T-helper 2 cell treated with Interferon-gamma antibody and Interleukin-4, amounts not matched to agents 100 ng/mL and 5 ng/mL, for 36 hours (primary cell): ENCODE results near the gene TAS2R31. TPM values are rescaled to one million over a fixed set of nuclear protein-coding genes. Genes with fewer than 3 reads are reported as not detected.
"Not testable (repeated sequence)": the region's sequence is repeated elsewhere in the genome, so short reads cannot be mapped to it uniquely, and the experiment has no call there.

Experiments
- intact Hi-C: fragments of 100-400 bp; cut with micrococcal nuclease; formaldehyde crosslinking; loops from one replicate; pipeline ENCODE4 v1.15.1; 2023
- total RNA-seq: library from RNA; stranded (reverse); gene quantifications from 2 replicates; pipeline ENCODE4 v1.2.3, GENCODE V29; 2022

The TAS2R31 gene
- total RNA-seq: 3.9 and 4.2 TPM in 2 replicates

DNA sequence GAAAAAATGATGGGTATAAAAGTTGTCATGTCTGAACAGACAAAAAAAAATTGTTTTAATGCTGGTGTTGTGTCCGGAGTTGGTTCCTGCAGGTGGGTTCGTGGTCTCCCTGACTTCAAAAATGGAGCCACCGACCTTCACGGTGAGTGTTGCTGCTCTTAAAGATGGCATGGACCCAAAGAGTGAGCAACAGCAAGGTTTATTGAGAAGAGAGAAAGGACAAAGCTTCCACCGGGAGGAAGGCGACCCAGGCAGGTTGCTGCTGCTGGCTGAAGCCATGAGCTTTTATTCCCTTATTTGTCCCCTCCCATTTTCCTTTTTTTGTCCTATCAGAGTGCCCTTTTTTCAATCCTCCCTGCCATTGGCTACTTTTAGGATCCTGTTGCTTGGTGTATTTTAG, at the start of gene TAS2R31:
TAS2R31 (minus strand) TSS at position 101 of the 400 bp plus-strand sequence; CDS start at position 29, 72 bp downstream.
- intact Hi-C loops: no loop called here

GRCh38 chr12:11078246-11078645, 47.0 kb upstream of the TAS2R31 start:
- intact Hi-C loops: no loop called here

- intact Hi-C loops: no loop called here
Observed at GRCh38 chr12:11075642-11076041, 44.4 kb upstream of the TAS2R31 start.

DNA sequence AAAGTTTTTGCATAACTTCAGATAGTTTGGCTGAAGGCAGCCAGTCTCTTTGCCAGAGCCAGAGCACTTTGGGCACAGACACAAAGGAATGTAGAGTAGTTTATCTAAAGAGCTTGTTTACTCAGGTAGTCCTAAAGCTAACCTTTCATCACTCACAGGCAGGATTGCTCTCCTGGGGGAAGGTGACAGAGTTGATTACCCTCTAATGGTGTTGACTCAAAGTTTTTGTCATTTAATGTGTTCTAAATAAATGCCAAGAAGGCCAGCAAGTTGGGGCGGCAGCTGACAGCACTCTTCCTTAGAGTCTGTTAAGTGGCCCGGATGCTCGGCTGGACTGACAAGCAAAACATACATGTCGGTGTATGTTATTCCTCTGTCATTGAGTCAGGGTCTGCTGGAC, 40.2 kb upstream of the TAS2R31 start:
- intact Hi-C loops: no loop called here

- intact Hi-C loops: no loop called here
Observed at GRCh38 chr12:11070999-11071398, 39.8 kb upstream of the TAS2R31 start.

DNA sequence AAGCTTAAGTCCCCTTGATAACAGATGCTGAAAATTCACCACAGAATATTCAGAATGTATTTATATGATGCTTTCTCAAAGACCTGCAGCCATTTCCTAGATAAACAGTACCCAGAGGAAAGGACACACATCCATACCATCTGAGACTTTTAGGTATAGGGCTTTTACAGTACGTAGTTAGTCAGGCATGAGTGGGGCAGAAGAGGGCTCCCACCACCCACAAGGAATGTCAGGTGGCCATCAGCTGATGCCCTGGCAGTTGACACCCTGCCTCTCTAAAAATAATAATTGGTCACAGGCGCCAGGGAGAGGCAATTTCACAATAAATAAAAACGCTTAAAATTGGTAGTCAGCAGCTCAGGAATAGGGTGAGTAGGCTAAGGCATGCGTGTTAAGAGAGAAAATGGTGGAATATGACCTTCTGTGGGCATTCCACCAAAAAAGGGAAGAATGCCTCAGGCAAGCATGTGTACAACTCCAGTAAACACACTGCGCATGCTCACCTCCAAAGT, 38.7 kb upstream of the TAS2R31 start:
- intact Hi-C loops: loop anchor here (2.0 kb wide), 1 partner anchor 55 kb away; no protein-coding TSS in a partner anchor

- intact Hi-C loops: no loop called here
Observed at GRCh38 chr12:11067514-11067913, 36.3 kb upstream of the TAS2R31 start.

DNA sequence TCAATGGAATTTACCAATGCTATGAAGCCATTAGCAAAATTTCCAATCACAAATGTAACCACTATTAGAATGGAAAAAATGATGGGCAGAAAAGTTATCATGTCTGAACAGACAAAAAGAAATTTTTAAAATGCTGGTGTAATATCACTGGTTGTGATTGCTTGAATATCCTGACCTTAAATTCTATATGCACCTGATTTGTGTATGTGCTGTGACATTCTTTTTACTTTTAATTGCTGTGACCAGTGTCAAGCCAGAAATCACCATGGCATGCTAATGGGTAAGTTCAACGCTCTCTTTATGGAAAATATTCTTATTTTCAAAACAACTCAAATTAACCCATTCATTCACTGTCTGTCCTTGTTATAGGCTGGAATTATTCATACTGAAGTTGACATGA, 31.0 kb upstream of the TAS2R31 start, which contains the start of gene TAS2R46:
TAS2R46 (minus strand) TSS at position 101 of the 400 bp plus-strand sequence; CDS start at position 101, 0 bp downstream.
- intact Hi-C loops: not testable (repeated sequence)

- intact Hi-C loops: no loop called here
Observed at GRCh38 chr12:11059784-11060183, 28.6 kb upstream of the TAS2R31 start.

DNA sequence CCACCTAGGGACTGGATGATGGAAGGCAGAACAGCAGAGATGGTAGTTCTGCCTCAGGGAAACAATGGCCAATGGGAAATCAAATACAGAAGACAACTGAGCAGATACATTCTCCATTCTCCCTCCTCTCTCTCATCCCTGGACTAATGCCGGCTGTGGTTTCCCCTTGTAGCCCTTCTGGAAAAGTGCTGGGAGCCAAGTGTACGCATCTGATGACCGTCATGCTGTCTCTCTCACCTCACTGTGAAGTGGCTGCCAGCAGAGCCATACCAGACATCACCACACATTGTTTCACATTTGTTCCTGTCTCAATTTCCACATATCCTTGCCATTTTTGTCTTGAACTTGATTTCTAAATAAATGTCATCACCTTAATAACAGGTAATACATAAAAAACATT, 27.8 kb upstream of the TAS2R31 start:
- intact Hi-C loops: no loop called here

- intact Hi-C loops: no loop called here
Observed at GRCh38 chr12:11055306-11055705, 24.1 kb upstream of the TAS2R31 start.

- intact Hi-C loops: not testable (repeated sequence)
Observed at GRCh38 chr12:11049806-11050531, 18.8 kb upstream of the TAS2R31 start.

- intact Hi-C loops: not testable (repeated sequence)
Observed at GRCh38 chr12:11041366-11041765, 10.2 kb upstream of the TAS2R31 start.

GRCh38 chr12:11040162-11040561, 9.0 kb upstream of the TAS2R31 start:
- intact Hi-C loops: no loop called here

DNA sequence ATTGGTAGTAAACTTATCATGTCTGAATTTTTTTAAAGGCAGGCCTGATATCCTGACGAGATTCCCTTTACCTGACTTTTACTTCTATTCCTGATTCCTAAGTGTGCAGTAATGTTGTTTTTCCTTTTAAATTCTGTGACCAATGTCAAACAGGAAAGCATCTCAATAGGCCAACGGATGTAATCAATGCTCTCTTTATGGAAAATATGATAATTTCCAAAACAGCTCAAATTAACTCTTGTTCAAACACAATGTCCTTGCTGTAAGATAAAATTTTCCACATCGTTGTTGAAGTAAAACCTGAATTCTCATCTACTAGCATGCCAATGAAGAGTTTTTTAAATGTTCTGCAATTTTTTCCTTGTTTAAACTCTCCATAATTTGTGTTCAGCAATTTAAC, 8.0 kb upstream of the TAS2R31 start:
- intact Hi-C loops: no loop called here

DNA sequence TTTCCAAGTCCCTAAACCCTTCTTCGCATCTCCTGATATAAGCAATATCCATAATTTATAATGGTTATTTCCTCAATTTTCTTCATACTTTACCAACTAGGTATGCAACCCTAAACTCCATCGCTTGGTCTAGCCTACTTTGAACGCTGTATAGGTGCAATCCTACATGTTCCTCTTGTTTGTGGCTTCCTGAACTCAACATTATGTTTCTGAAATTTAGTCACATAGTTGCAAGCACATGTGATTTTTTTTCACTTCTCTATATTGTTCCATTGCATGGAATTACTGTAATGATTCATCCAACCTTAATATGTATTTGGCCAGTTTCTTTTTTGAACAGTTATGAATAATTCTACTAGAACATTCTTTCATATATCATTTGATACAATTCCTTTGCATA, 2.8 kb upstream of the TAS2R31 start:
- intact Hi-C loops: not testable (repeated sequence)

GRCh38 chr12:11026118-11026517, 5.1 kb downstream of the TAS2R31 start:
- intact Hi-C loops: no loop called here

- intact Hi-C loops: no loop called here
Observed at GRCh38 chr12:11023387-11023786, 7.8 kb downstream of the TAS2R31 start.

DNA sequence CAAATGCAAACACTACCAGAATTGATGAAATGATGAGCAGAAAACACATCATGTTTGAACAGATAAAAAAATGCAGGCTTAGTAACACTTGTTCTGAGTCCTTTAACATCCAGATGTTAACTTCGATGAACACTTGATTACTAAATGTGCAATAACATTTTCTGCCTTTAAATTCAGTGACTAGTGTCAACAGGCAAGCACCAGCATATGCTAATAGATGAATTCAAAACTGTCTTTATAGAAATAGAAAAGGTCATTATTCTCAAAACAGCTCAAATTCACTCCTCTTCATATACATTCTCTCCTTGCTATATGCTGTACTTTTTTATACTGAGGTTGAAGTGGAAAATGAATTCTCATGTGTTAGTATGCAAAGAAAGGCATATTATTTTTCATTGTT, 8.7 kb downstream of the TAS2R31 start, which contains the start of gene TAS2R19:
TAS2R19 (minus strand) TSS at position 101 of the 400 bp plus-strand sequence; CDS start at position 52, 49 bp downstream.
- intact Hi-C loops: no loop called here

- intact Hi-C loops: no loop called here
Observed at GRCh38 chr12:11016937-11017336, 14.3 kb downstream of the TAS2R31 start.

DNA sequence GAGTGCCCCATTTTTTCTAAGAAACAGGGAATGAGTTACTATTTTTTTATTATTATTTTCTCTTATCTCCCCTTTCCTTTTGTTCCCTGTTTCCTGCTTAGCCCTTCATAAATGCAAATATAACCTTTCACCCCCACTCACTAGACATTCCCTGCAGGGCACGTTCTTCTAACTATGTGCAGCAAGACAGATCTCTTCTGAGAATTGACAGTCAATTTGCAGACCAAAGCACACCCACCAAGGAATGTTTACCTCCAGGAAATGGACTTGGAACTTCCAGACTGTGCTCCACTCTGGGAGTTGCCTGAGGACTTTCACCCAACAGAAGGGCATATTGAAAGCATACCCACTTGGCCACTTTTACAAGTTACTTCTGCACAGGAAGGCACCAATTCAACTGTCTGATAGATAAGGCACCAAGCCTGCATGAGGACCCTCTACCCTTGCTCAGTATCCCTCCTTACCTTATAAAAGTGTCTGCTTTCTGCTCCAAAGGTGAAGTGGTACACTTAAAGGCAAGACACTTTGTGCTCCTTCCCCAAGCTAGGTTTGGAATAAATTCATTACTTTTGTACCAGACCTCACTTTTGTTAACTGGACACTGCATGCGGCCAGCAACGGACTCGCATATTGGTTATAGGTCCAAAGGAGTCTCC, 15.3 kb downstream of the TAS2R31 start:
- intact Hi-C loops: loop anchor here (2.0 kb wide), 1 partner anchor 53 kb away; no protein-coding TSS in a partner anchor

- intact Hi-C loops: loop anchor here (2.0 kb wide), 1 partner anchor 55 kb away; no protein-coding TSS in a partner anchor
Observed at GRCh38 chr12:11014234-11014633, 17.0 kb downstream of the TAS2R31 start.
